OCI-LY7 (cell line): Measurements from ENCODE around the gene EHBP1.
"Not testable (repeated sequence)": the region's sequence is repeated elsewhere in the genome, so short reads cannot be mapped to it uniquely, and the experiment has no call there.

Source experiments
- CTCF ChIP-seq: fragments of 200-600 bp; sonication (generic); conservative IDR thresholded peaks from 2 replicates; pipeline ENCODE4 v1.5.1; 2014; ENCODE audit warnings: mild to moderate bottlenecking, antibody characterized with exemption, low read length, moderate library complexity, mixed read lengths
- EZH2phosphoT487 ChIP-seq: fragments of 200-600 bp; sonication (generic); IDR thresholded peaks from 2 replicates; pipeline ENCODE4 v1.6.1; 2018; ENCODE audit warnings: low read depth, borderline replicate concordance, mild to moderate bottlenecking, mixed run types, antibody characterized with exemption, low read length, moderate library complexity, mixed read lengths

GRCh38 chr2:62749111-62749510 is 43.6 kb downstream of the EHBP1 start:
- TF ChIP-seq CTCF, EZH2phosphoT487: not testable (repeated sequence)
